Omental fat pad (tissue), 4 donors: Measurements from ENCODE around the gene ATP6V1F. TPM values are rescaled to one million over a fixed set of nuclear protein-coding genes. Genes with fewer than 3 reads are reported as not detected.
A peak's percentile ranks its signal among the peaks of the same experiment; 100 is the strongest.
"Not testable (repeated sequence)": the region's sequence is repeated elsewhere in the genome, so short reads cannot be mapped to it uniquely, and the experiment has no call there.

Experiments
- ATAC-seq: fragments of 150-250 bp; one replicate; pipeline ENCODE4 v1.9.1; 2016; ENCODE audit warnings: mild to moderate bottlenecking, moderate library complexity; ENCODE audit not compliant: low FRiP score
- DNase-seq: peaks from one replicate; pipeline ENCODE4 v3.0.0-alpha.2; 2019; ENCODE audit warnings: low spot score
- CTCF ChIP-seq, 3 donors: fragments of 450-650 bp; IDR thresholded peaks; one replicate each; pipeline ENCODE4 v1.5.1; 2016 to 2017; ENCODE audit warnings: antibody characterized with exemption in 3 of 3, mild to moderate bottlenecking in 3 of 3, moderate library complexity in 2 of 3
- total RNA-seq, 4 donors: library from RNA; depleted of rRNA; stranded (reverse); fragments of >200 nt; gene quantifications; one replicate each; pipeline ENCODE4 v1.1.0, GENCODE V29; 2016

ATP6V1F gene
- total RNA-seq, 4 donors from 2014 or later: 86.7 to 186 (median 133) TPM

- TF ChIP-seq CTCF (IDR thresholded peaks at IDR 0.05): no peak
- DNase-seq (no peak), ATAC-seq (no peak)
These were observed 46.3 kb downstream of the ATP6V1F start for GRCh38 chr7:128908750-128909624.

- no peak for TF ChIP-seq CTCF (IDR thresholded peaks at IDR 0.05)
- ATAC-seq (no peak), DNase-seq (no peak)
These were observed 47.2 kb downstream of the ATP6V1F start for GRCh38 chr7:128909625-128910568.

DNA sequence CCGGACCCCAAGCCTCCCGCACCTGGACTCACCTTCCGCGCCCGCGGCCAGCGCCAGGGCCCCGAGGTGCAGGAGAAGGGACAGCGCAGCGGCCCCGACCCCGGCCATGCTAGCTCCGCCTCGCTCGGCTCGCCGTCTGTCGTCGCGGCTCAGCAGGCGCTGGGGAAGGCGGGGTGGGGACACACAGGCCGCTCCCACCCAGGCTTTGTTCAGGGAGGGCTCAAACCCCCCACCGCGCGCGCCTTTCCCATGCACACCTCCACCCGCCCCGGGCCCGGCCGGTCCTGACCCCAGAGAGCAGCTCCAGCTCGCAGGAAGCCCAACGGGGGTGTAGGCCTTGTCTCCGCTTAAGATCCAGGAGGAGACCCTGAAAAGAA is 47.9 kb downstream of the ATP6V1F start, which contains the start of gene KCP:
KCP (minus strand) TSS at position 141 of the 377 bp plus-strand sequence; CDS start at position 108, 33 bp downstream.
- DNase-seq (no peak), ATAC-seq (no peak)
- no peak for TF ChIP-seq CTCF (IDR thresholded peaks at IDR 0.05)

- peak; percentile 9 for DNase-seq
- no peak for TF ChIP-seq CTCF (IDR thresholded peaks at IDR 0.05)
- no peak for ATAC-seq
These were observed 48.9 kb downstream of the ATP6V1F start for GRCh38 chr7:128911423-128912031.

DNA sequence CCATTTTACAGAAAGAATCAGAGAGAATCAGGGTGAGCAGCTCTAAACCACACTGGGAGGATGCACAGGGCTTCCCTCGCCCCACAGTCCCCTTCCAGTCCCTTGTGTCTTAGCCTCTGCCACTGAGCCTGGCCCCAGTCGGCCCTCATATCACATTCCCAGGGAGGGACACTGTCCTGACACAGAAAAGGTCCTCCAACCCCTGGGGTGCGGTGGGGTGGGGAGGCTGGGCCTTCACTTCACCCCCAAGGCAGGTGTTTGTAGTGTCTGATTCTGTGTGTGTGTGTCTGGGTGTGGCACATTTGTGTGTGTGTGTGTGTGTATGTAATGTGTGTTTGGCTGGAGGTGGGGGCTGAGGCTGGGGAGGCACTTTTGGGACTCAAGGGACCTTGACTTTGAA is 49.6 kb downstream of the ATP6V1F start:
- DNase-seq: no peak

DNA sequence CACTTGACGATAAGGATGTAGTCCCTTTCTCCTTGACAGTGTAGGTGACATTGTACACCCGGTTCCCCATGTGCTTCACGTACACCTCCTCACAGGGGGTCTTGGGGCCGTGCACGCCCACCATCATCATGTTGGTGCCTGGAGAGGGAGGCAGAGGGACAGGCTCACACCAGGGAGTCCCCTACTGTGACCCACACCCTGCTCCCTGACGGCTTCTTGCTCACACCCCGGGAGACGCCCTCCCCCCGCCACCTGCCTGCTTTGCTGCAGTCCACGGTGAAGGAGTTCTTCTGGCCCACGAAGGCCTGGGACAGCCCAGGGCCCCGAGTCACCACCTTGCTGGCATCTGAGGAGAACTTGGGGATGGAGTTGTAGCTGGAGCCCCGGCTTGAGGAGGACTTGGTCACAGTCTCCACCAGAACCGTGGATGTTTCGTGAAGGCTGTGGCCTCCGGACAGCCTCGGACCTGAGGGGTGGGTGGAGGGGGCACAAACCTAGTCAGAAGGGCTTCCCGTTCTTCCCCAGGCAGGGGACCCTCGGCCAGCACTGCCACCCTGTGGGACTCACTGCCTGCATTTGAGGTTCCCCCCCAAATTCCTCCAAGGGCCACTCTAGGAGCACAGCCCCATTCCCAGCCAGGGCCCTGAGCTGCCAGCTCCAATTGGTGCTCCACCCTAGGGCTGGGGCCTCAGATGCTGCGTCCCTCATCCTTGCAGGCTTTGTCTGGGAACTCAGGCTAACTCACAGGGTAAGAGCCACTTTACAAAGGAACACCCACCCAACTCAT is 50.2 kb downstream of the ATP6V1F start:
- ATAC-seq, DNase-seq: not testable (repeated sequence)

More for the DNA sequence above, 49.6 kb downstream of the ATP6V1F start:
- no peak for ATAC-seq
- TF ChIP-seq CTCF (IDR thresholded peaks at IDR 0.05): no peak
